T-helper 2 cell treated with Interferon-gamma antibody and Interleukin-4, amounts not matched to agents 5 μg/mL and 100 μg/mL, for 36 hours (primary cell): Measurements from ENCODE around the gene NSD2.
A peak's percentile ranks its signal among the peaks of the same experiment; 100 is the strongest.
"Not testable (repeated sequence)": the region's sequence is repeated elsewhere in the genome, so short reads cannot be mapped to it uniquely, and the experiment has no call there.

ENCODE experiments used
- DNase-seq: peaks from one replicate; pipeline ENCODE4 v3.0.0; 2021; ENCODE audit warnings: low spot score
- H3K27ac Mint-ChIP-seq: one replicate; pipeline ENCODE4 v1.8.0; 2021; ENCODE audit warnings: mild to moderate bottlenecking, mixed read lengths
- H3K27me3 Mint-ChIP-seq: one replicate; pipeline ENCODE4 v1.8.0; 2021; ENCODE audit warnings: low read depth, mixed read lengths
- H3K36me3 Mint-ChIP-seq: one replicate; pipeline ENCODE4 v1.8.0; 2021; ENCODE audit warnings: low read depth, mixed read lengths
- H3K4me1 Mint-ChIP-seq: one replicate; pipeline ENCODE4 v1.8.0; 2021; ENCODE audit warnings: low read depth, mixed read lengths
- H3K4me3 Mint-ChIP-seq: one replicate; pipeline ENCODE4 v1.8.0; 2022; ENCODE audit warnings: mild to moderate bottlenecking, moderate library complexity, mixed read lengths
- H3K9me3 Mint-ChIP-seq: one replicate; pipeline ENCODE4 v1.8.0; 2021; ENCODE audit warnings: mixed read lengths

The NSD2 gene

DNA sequence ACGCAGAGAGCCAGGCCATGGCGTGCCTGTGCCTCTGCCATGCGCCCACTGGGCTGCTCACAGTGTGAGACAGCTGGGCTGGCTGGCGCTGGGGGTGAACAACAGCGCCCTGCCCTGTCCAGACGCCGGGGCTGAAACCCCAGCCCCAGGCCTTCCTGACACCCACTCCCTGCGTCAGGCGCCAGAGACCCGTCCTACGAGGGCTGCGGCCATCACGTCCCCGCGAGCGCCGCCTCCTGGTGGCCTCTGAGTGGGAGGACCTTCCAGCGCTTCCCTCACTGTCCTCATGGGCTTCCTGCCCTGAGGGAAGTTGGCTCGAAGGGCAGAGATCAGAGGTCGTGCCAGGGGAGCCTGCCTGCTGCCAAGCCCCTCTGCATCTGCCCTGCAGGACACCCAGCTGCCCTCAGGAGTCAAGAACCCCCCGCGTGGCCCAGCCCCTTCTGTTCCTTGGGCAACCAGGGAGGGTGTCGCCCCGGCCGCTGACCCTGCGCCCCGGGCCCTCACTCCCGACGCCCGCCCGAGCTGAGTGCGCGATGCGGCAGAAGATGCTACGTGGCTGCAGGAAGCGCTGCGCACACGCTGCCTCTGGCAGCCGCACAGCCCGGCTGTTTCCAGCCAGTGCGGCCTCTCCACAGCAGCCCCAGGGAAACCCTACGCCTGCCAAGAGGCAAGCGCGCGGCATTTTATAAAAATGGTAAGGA lies 121.4 kb downstream of the NSD2 start:
- no peak for DNase-seq
- H3K4me3 Mint-ChIP-seq: no peak overlapping the region
- peaks cover 6% of the 10 kb centered on the region for H3K4me1 Mint-ChIP-seq
- peaks cover 33% of the 10 kb centered on the region for H3K36me3 Mint-ChIP-seq
- H3K27ac Mint-ChIP-seq: no peak overlapping the region
- no peaks in the 10 kb centered on the region for H3K27me3 Mint-ChIP-seq
- H3K9me3 Mint-ChIP-seq: peaks cover 14% of the 10 kb centered on the region

- DNase-seq: no peak
- Mint-ChIP-seq H3K36me3 (peaks cover 38% of the 10 kb centered on the region), H3K27ac (no peak overlapping the region), H3K4me3 (no peak overlapping the region), H3K4me1 (peaks cover 6% of the 10 kb centered on the region), H3K27me3 (no peaks in the 10 kb centered on the region), H3K9me3 (peaks cover 19% of the 10 kb centered on the region)
Observed at GRCh38 chr4:1993169-1993516, 122.0 kb downstream of the NSD2 start.

DNA sequence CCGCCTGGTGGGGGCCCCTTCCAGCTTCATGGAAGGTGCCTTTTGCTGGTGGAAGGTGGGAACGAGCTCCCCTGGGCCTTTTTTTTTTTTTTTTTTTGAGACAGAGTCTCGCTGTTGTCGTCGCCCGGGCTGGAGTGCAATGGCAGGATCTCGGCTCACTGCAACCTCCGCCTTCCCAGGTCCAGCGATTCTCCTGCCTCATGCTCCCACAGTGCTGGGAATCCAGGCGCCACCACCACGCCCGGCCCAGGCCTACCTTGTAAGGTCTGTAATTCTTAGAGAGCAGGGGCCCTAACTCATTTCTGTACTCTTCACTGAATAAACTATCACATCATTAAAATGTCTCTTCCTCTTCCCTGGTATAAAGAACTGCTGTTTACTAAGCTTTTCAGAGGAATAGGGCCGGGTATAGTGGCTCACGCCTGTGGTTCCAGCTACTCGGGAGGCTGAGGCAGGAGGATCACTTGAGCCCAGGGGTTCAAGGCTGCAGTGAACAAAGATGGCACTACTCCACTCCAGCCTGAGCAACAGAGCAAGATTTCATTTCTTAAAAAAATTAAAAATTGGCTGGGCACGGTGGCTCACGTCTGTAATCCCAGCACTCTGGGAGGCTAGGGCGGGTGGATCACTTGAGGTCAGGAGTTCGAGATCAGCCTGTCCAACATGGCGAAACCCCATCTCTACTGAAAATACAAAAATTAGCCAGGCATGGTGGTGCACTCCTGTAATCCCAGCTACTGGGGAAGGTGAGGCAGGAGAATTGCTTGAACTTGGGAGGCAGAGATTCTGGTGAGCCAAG lies 122.7 kb downstream of the NSD2 start:
- H3K27me3 Mint-ChIP-seq, H3K27ac Mint-ChIP-seq, H3K4me3 Mint-ChIP-seq, DNase-seq, H3K4me1 Mint-ChIP-seq: not testable (repeated sequence)
- H3K36me3 Mint-ChIP-seq: peaks cover 44% of the 10 kb centered on the region
- H3K9me3 Mint-ChIP-seq: peaks cover 27% of the 10 kb centered on the region

DNA sequence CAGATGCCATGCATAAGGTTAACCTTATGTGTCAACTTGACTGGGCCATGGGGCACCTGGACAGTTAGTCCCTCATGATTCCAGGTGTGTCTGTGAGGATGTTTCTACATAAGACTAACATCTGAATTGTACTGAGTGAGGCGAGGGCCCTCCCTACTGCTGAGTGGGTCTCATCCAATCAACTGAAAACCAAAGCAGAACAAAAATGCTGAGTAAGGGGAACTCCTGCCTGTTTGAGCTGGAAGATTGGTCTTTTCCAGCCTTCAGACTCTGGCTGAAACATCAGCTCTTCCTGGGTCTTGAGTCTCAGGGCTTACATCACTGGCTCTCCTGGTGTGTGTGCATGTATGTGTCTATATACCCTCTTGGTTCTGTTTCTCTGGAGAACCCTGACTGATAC lies 123.7 kb downstream of the NSD2 start:
- DNase-seq: no peak
- peaks cover 54% of the 10 kb centered on the region for H3K36me3 Mint-ChIP-seq

DNA sequence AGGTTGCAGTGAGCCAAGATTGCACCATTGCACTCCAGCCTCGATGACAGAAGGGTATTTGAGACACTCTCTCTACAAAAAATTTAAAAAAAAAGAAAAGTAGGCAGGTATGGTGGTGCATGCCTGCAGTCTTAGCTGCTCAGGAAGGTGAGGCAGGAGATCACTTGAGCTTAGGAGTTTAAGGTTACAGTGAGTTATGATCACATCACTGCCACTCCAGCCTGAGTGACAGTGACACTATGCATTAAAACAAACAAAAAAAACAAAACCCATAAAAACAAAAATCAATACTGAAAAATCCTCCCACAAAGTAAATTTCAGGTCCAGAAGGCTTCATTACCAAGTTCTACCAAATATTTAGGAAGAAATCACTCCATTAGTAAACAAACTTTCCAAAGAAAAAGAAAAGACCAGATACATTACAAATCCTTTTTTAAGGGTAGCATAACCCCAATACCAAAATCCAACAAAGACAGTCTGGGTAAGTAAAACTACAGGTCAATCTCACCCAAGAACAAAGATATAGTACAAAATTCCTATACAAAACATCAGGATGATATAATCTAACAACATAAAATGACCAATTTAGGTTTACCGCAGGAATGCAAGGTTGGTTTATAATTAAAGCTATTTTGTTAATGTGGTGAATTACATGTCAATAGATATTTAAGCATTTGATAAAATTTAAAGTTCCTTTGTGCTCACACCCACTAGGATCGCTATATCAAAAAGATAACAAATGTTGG lies 125.8 kb downstream of the NSD2 start:
- H3K4me3 Mint-ChIP-seq: no peak overlapping the region
- peaks cover 9% of the 10 kb centered on the region for H3K4me1 Mint-ChIP-seq
- H3K27ac Mint-ChIP-seq: no peak overlapping the region
- no peaks in the 10 kb centered on the region for H3K27me3 Mint-ChIP-seq
- DNase-seq: no peak
- peaks cover 49% of the 10 kb centered on the region for H3K9me3 Mint-ChIP-seq
- H3K36me3 Mint-ChIP-seq: peaks cover 64% of the 10 kb centered on the region

More for the DNA sequence above, 123.7 kb downstream of the NSD2 start:
- H3K4me3 Mint-ChIP-seq: no peak overlapping the region
- H3K4me1 Mint-ChIP-seq: peaks cover 6% of the 10 kb centered on the region
- no peak overlapping the region for H3K27ac Mint-ChIP-seq
- H3K9me3 Mint-ChIP-seq: peaks cover 37% of the 10 kb centered on the region
- H3K27me3 Mint-ChIP-seq: no peaks in the 10 kb centered on the region

GRCh38 chr4:1997712-1998111 lies 126.5 kb downstream of the NSD2 start:
- peaks cover 71% of the 10 kb centered on the region for H3K36me3 Mint-ChIP-seq
- peaks cover 15% of the 10 kb centered on the region for H3K4me1 Mint-ChIP-seq
- peaks cover 49% of the 10 kb centered on the region for H3K9me3 Mint-ChIP-seq
- no peak overlapping the region for H3K27ac Mint-ChIP-seq
- no peak for DNase-seq
- no peaks in the 10 kb centered on the region for H3K27me3 Mint-ChIP-seq
- H3K4me3 Mint-ChIP-seq: no peak overlapping the region

- no peak for DNase-seq
- H3K4me3 Mint-ChIP-seq: no peak overlapping the region
- H3K27ac Mint-ChIP-seq: no peak overlapping the region
- peaks cover 20% of the 10 kb centered on the region for H3K4me1 Mint-ChIP-seq
- peaks cover 76% of the 10 kb centered on the region for H3K36me3 Mint-ChIP-seq
- H3K9me3 Mint-ChIP-seq: peaks cover 49% of the 10 kb centered on the region
- H3K27me3 Mint-ChIP-seq: no peaks in the 10 kb centered on the region
Observed at GRCh38 chr4:1998296-1998695, 127.1 kb downstream of the NSD2 start.

DNA sequence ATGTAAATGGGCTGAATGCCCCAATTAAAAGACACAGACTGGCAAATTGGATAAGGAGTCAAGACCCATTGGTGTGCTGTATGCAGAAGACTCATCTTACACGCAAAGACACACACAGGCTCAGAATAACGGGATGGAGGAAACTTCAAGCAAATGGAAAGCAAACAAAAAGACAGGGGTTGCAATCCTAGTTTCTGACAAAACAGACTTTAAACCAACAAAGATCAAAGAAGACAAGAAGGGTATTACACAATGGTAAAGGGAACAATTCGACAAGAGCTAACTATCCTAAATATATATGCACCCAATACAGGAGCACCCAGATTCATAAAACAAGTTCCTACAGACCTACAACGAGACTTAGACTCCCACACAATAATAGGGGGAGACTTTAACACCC lies 128.1 kb downstream of the NSD2 start:
- H3K4me3 Mint-ChIP-seq: not testable (repeated sequence)

GRCh38 chr4:2003361-2003760 lies 132.2 kb downstream of the NSD2 start:
- not testable (repeated sequence) for DNase-seq, H3K4me3 Mint-ChIP-seq, H3K27me3 Mint-ChIP-seq, H3K27ac Mint-ChIP-seq
- Mint-ChIP-seq H3K9me3 (peaks cover 28% of the 10 kb centered on the region), H3K4me1 (peaks cover 31% of the 10 kb centered on the region), H3K36me3 (peaks cover 60% of the 10 kb centered on the region)

More for the DNA sequence above, 128.1 kb downstream of the NSD2 start:
- H3K27ac Mint-ChIP-seq, DNase-seq, H3K27me3 Mint-ChIP-seq: not testable (repeated sequence)
- H3K4me1 Mint-ChIP-seq: peaks cover 21% of the 10 kb centered on the region
- peaks cover 76% of the 10 kb centered on the region for H3K36me3 Mint-ChIP-seq
- H3K9me3 Mint-ChIP-seq: peaks cover 49% of the 10 kb centered on the region

DNA sequence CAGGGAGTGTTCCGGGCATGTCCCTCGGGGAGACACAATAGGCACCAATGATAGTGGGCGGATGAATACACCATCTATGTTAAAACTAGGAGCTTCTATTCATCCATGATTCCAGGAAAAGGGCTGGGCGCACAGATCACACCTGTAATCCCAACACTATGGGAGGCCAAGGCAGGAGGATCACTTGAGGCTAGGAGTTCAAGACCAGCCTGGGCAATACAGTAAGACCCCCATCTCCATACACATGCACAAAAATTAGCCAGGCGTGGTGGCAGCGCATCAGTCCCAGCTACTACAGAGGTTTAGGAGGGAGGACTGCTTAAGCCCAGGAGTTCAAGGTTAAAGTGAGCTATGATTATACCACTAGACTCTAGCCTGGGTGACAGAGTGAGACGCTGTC lies 135.2 kb downstream of the NSD2 start:
- Mint-ChIP-seq H3K9me3 (no peaks in the 10 kb centered on the region), H3K4me1 (peaks cover 40% of the 10 kb centered on the region), H3K4me3 (peak overlapping the region; percentile 91), H3K27ac (no peak overlapping the region), H3K27me3 (peaks cover 8% of the 10 kb centered on the region), H3K36me3 (peaks cover 30% of the 10 kb centered on the region)
- no peak for DNase-seq

GRCh38 chr4:2006956-2007653 lies 135.9 kb downstream of the NSD2 start:
- Mint-ChIP-seq H3K36me3 (peaks cover 27% of the 10 kb centered on the region), H3K4me1 (peaks cover 40% of the 10 kb centered on the region), H3K27ac (peak overlapping the region; percentile 85)

DNA sequence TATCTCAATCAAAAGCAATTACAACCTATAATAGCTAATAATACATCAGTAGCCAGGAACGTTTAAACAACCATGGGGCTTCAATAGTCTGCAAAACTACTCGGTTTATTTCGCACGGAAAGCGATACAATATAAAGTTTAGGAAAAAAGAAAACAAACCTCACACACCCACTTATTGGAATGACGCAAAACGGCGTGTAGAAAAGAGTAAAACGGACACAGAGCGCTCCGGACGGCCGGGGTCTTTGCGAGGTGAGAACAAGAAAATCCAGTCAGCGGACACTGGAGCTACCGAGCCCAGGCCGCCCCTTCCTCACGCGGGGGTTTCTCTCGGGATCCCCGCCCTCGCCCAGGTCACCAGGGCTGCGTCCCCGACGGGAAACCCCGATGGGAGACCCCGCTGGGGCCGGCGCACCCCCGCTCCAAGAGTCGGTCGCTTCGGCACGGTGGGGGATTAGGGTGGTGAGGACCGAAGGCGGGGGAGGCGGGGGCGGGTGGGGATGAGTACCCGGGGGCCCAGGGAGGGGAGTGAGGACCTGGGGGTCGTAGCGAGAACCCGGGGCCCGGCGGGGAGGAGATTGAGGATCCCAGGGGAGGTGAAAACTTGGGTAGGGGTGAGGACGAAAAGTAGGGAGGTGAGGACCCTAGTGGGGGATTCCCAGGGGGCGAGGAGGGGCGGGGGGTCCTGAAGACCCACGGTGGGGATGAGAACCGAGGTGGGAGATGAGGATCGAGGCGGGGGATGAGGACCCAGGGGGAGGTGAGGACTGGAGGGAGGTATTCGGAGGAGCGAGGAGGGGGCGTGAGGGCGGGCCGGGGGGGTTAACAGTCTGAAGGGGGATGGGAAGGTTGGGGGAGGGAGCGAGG lies 136.8 kb downstream of the NSD2 start:
- peak overlapping the region; percentile 89 for H3K27ac Mint-ChIP-seq
- peaks cover 18% of the 10 kb centered on the region for H3K36me3 Mint-ChIP-seq
- no peaks in the 10 kb centered on the region for H3K9me3 Mint-ChIP-seq
- H3K4me3 Mint-ChIP-seq: peak overlapping the region; percentile 91
- H3K4me1 Mint-ChIP-seq: peaks cover 31% of the 10 kb centered on the region
- H3K27me3 Mint-ChIP-seq: peaks cover 10% of the 10 kb centered on the region
- no peak for DNase-seq

More at GRCh38 chr4:2006956-2007653, 135.9 kb downstream of the NSD2 start:
- Mint-ChIP-seq H3K9me3 (no peaks in the 10 kb centered on the region), H3K27me3 (peaks cover 8% of the 10 kb centered on the region), H3K4me3 (peak overlapping the region; percentile 91)
- DNase-seq: no peak

- Mint-ChIP-seq H3K9me3 (no peaks in the 10 kb centered on the region), H3K27me3 (peaks cover 10% of the 10 kb centered on the region)
- DNase-seq: no peak
Observed at GRCh38 chr4:2008671-2008920, 137.4 kb downstream of the NSD2 start.

More at GRCh38 chr4:2008671-2008920, 137.4 kb downstream of the NSD2 start:
- Mint-ChIP-seq H3K27ac (peak overlapping the region; percentile 89), H3K4me1 (peaks cover 28% of the 10 kb centered on the region), H3K36me3 (peaks cover 13% of the 10 kb centered on the region), H3K4me3 (peak overlapping the region; percentile 91)
